Heart left ventricle (tissue), 13 donors: ENCODE measurements around the gene SH2D5.

Experiments
- POLR2A ChIP-seq, 2 donors: fragments of 450-650 bp; IDR thresholded peaks; one replicate each; pipeline ENCODE4 v1.6.1; 2017; ENCODE audit warnings: antibody characterized with exemption in 2 of 2, mild to moderate bottlenecking in 2 of 2, moderate library complexity in 2 of 2
- TF ChIP-seq, protein P1 (sequence below), 12 donors: fragments of 200-600 bp; sonication (generic) in 4 of 12; IDR thresholded peaks; one replicate each; pipeline versions ENCODE4 v1.5.0 to v1.8.0; 2018 to 2022; ENCODE audit warnings: antibody characterized with exemption in 12 of 12, mild to moderate bottlenecking in 5 of 12
- donor health status: ischemic (EF 13 %, LVEDD 7.1; RV severe dilation, severe dysfunction).
- donor health status: DM: no; HTN: yes; CAD: no.
- donor health status: DM: no; HTN: no; CAD: no.
- donor health status: ischemic (EF 25% LVEDD 6.9; RV normal size, moderate dysfunction).
- donor health status: ischemic (EF 25% LVEDD 5.7; RV mildly dilated, moderate dysfunction).
- donor health status: ischemic (EF 35%, LVEDD 5.7; RV mildly dilated, moderate dysfunction).
- donor health status: nonischemic (EF 11% LVEDD 7.7; RV severe dilation, severe dysfunction).
- donor health status: DM: yes; HTN: yes; CAD: no.
- donor health status: PGD.
- donor health status: ischemic (EF 29% LVEDD 5.4; RV normal size, mild dysfunction).
- donor health status: nonischemic (EF 23%, LVEDD 6.1; RV moderate dilation, normal function).

DNA sequence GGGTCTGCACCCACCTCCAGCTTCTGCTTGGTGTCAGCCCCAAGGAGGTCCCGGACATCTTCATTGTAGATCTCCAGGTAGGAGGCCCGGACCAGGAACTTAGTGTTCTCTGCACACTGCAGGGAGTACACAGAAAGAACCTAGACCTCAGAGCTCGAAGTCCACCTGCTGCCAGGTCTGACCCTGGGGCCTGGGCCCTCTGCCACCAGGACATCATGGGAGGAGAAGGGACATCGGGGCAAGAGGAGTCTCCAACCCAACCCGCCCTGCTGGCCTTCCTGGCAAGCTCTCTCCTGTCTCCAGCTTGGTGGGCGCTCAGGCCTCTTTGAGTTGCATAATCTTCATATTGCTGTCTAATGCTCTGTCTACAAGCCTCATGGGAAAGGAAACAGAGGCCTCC is 19.1 kb downstream of the SH2D5 start:
- no peak for TF ChIP-seq POLR2A (IDR thresholded peaks at IDR 0.05)
- TF ChIP-seq, protein P1, sequence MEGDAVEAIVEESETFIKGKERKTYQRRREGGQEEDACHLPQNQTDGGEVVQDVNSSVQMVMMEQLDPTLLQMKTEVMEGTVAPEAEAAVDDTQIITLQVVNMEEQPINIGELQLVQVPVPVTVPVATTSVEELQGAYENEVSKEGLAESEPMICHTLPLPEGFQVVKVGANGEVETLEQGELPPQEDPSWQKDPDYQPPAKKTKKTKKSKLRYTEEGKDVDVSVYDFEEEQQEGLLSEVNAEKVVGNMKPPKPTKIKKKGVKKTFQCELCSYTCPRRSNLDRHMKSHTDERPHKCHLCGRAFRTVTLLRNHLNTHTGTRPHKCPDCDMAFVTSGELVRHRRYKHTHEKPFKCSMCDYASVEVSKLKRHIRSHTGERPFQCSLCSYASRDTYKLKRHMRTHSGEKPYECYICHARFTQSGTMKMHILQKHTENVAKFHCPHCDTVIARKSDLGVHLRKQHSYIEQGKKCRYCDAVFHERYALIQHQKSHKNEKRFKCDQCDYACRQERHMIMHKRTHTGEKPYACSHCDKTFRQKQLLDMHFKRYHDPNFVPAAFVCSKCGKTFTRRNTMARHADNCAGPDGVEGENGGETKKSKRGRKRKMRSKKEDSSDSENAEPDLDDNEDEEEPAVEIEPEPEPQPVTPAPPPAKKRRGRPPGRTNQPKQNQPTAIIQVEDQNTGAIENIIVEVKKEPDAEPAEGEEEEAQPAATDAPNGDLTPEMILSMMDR (IDR thresholded peaks at IDR 0.05): no peak
